Caco-2 (cell line): ENCODE measurements around the gene TPD52L1. TPM values are rescaled to one million over a fixed set of nuclear protein-coding genes. Genes with fewer than 3 reads are reported as not detected.

Experiments
- BruUV-seq: library from RNA; stranded (reverse); fragments of 400-500 nt; replicated peaks from 2 replicates; lab custom pipeline; 2021; lab: Mats Ljungman, UMichigan
- CTCF ChIA-PET: fragments of 300-600 bp; sonication (Branson Sonifier 250); formaldehyde crosslinking; loops from one replicate; lab custom pipeline; 2022; ENCODE audit warnings: antibody characterized with exemption; lab: Charles Lee
- POLR2A ChIA-PET: fragments of 300-600 bp; sonication (Branson Sonifier 250); formaldehyde crosslinking; loops from one replicate; lab custom pipeline; 2022; ENCODE audit warnings: antibody characterized with exemption; lab: Charles Lee
- DNase-seq, 2 experiments: peaks; one replicate each; pipeline versions ENCODE4 v3.0.0 to v3.0.0-alpha.2; 2020 to 2022
- H3K27me3 ChIP-seq: replicated peaks from 2 replicates; pipeline ENCODE4 v1.6.0; 2011; ENCODE audit warnings: low read length; ENCODE audit not compliant: control insufficient read depth, insufficient read depth
- H3K36me3 ChIP-seq: 2 replicates; pipeline ENCODE4 v1.5.1; 2011; ENCODE audit warnings: low read length; ENCODE audit not compliant: control insufficient read depth, insufficient read depth
- H3K4me1 ChIP-seq: fragments of 250-450 bp; sonication (Bioruptor Pico); 2 replicates; pipeline ENCODE4 v1.5.1; 2020; ENCODE audit warnings: mild to moderate bottlenecking
- H3K4me3 ChIP-seq: 2 replicates; pipeline ENCODE4 v1.5.1; 2011; ENCODE audit warnings: low read depth, mild to moderate bottlenecking, control low read depth, low read length
- H3K9me3 ChIP-seq: fragments of 250-450 bp; sonication (Bioruptor Pico); 2 replicates; pipeline ENCODE4 v1.5.1; 2020; ENCODE audit warnings: mild to moderate bottlenecking, moderate library complexity
- H3K27ac Mint-ChIP-seq: one replicate; pipeline ENCODE4 v1.8.0; 2022; ENCODE audit warnings: mixed read lengths; ENCODE audit not compliant: unreplicated experiment
- H3K27me3 Mint-ChIP-seq: one replicate; pipeline ENCODE4 v1.8.0; 2022; ENCODE audit warnings: mixed read lengths; ENCODE audit not compliant: insufficient read depth, unreplicated experiment
- H3K36me3 Mint-ChIP-seq: one replicate; pipeline ENCODE4 v1.8.0; 2022; ENCODE audit warnings: mild to moderate bottlenecking, mixed read lengths; ENCODE audit not compliant: insufficient read depth, unreplicated experiment
- H3K4me1 Mint-ChIP-seq: one replicate; pipeline ENCODE4 v1.8.0; 2022; ENCODE audit warnings: low read depth, mixed read lengths; ENCODE audit not compliant: unreplicated experiment
- H3K4me3 Mint-ChIP-seq: one replicate; pipeline ENCODE4 v1.8.0; 2022; ENCODE audit warnings: mild to moderate bottlenecking, moderate library complexity, mixed read lengths; ENCODE audit not compliant: unreplicated experiment
- H3K9me3 Mint-ChIP-seq: one replicate; pipeline ENCODE4 v1.8.0; 2022; ENCODE audit warnings: mixed read lengths; ENCODE audit not compliant: unreplicated experiment
- intact Hi-C: fragments of 100-400 bp; cut with micrococcal nuclease; formaldehyde crosslinking; loops from one replicate; pipeline ENCODE4 v1.10.0; 2022; ENCODE audit not compliant: unreplicated experiment
- total RNA-seq: library from RNA; stranded (reverse); gene quantifications from 2 replicates; pipeline ENCODE4 v1.2.3, GENCODE V29; 2022
- TF ChIP-seq, protein P1 (sequence below), 2 experiments: fragments of 200-600 bp in 1 of 2; IDR thresholded peaks; 1 replicate in 1 of 2; 2 replicates in 1 of 2; pipeline versions ENCODE4 v1.5.1 to v1.8.0; 2011 to 2022; ENCODE audit warnings: antibody characterized with exemption in 1 of 2, control low read depth in 1 of 2, inconsistent platforms in 1 of 2, low read depth in 1 of 2, low read length in 1 of 2, mild to moderate bottlenecking in 1 of 2, moderate library complexity in 1 of 2; ENCODE audit not compliant: insufficient read depth in 1 of 2, severe bottlenecking in 1 of 2, unreplicated experiment in 1 of 2

The TPD52L1 gene
- total RNA-seq, 1 experiment from 2014 or later = 83.9 TPM

DNA sequence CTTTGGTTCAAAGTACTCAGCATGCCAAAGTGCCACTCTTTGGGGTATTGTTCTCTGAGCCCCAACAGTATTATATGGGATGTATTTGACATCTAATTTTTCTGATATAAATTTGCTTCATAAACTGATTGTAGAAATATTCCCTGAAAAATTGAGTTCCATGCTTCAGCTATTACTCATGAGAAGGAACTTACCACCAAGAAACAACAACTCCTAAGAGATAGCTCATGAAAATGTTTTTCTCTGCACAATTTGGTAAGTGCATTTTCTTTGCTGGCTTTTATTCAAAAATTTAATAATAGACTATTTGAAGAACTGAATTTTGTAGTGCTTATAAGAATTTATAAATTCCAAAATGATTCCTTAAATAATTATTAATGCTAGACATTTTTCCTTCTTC lies 12.8 kb upstream of the TPD52L1 start:
- intact Hi-C loops = no loop called here
- Mint-ChIP-seq H3K9me3 (no peaks in the 10 kb centered on the region), H3K4me1 (no peaks in the 10 kb centered on the region), H3K27me3 (peaks cover 2% of the 10 kb centered on the region), H3K36me3 (no peaks in the 10 kb centered on the region), H3K27ac (no peak overlapping the region), H3K4me3 (no peak overlapping the region)
- no peak overlapping the region for H3K4me3 ChIP-seq
- ChIA-PET POLR2A (no interaction called here), CTCF (no interaction called here)
- no TSS peak for BruUV-seq
- no peaks in the 10 kb centered on the region for H3K9me3 ChIP-seq
- no peaks in the 10 kb centered on the region for H3K27me3 ChIP-seq
- H3K36me3 ChIP-seq = no peaks in the 10 kb centered on the region
- TF ChIP-seq, protein P1, sequence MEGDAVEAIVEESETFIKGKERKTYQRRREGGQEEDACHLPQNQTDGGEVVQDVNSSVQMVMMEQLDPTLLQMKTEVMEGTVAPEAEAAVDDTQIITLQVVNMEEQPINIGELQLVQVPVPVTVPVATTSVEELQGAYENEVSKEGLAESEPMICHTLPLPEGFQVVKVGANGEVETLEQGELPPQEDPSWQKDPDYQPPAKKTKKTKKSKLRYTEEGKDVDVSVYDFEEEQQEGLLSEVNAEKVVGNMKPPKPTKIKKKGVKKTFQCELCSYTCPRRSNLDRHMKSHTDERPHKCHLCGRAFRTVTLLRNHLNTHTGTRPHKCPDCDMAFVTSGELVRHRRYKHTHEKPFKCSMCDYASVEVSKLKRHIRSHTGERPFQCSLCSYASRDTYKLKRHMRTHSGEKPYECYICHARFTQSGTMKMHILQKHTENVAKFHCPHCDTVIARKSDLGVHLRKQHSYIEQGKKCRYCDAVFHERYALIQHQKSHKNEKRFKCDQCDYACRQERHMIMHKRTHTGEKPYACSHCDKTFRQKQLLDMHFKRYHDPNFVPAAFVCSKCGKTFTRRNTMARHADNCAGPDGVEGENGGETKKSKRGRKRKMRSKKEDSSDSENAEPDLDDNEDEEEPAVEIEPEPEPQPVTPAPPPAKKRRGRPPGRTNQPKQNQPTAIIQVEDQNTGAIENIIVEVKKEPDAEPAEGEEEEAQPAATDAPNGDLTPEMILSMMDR (IDR thresholded peaks at IDR 0.05; ENCODE audit: insufficient read depth in 1 of 2, low read depth in 1 of 2, low read length in 1 of 2, severe bottlenecking in 1 of 2, unreplicated experiment in 1 of 2) = no peak
- DNase-seq = no peak
- H3K4me1 ChIP-seq = no peaks in the 10 kb centered on the region

DNA sequence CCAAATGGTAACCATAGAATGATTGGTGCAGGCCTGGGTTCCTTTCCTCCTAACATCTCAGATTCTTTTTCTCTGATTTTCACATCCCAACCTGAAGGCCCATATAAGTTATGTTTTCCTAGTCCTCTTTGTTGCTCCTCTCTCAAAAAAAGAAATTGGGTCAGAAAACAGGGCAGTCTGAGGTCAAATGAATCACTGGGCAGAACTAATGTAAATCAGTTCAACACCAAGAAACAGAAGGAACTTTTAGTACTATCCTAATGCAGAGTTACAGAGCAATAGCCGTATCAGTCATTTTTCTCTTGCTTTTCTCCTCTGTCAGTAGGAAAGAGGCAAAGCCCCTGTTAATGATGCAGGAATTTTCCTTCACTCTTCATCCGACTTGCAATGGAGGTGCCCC lies 11.0 kb upstream of the TPD52L1 start:
- H3K27me3 Mint-ChIP-seq = peaks cover 7% of the 10 kb centered on the region
- H3K4me1 ChIP-seq = no peaks in the 10 kb centered on the region
- no peaks in the 10 kb centered on the region for H3K9me3 ChIP-seq
- no peaks in the 10 kb centered on the region for H3K9me3 Mint-ChIP-seq
- CTCF ChIA-PET = interaction anchor here (1.7 kb wide), 1 partner anchor 11 kb away, joined by 5 read pairs; the partner anchor contains the start of gene TPD52L1
- H3K27ac Mint-ChIP-seq = no peak overlapping the region
- H3K36me3 ChIP-seq = no peaks in the 10 kb centered on the region
- no peak for DNase-seq
- TF ChIP-seq, protein P1 (IDR thresholded peaks at IDR 0.05; ENCODE audit: insufficient read depth in 1 of 2, low read depth in 1 of 2, low read length in 1 of 2, severe bottlenecking in 1 of 2, unreplicated experiment in 1 of 2) = no peak
- H3K4me3 ChIP-seq = no peak overlapping the region
- no peaks in the 10 kb centered on the region for H3K4me1 Mint-ChIP-seq
- no peaks in the 10 kb centered on the region for H3K36me3 Mint-ChIP-seq
- POLR2A ChIA-PET = no interaction called here
- intact Hi-C loops = no loop called here
- H3K27me3 ChIP-seq = no peaks in the 10 kb centered on the region
- no TSS peak for BruUV-seq
- H3K4me3 Mint-ChIP-seq = no peak overlapping the region

DNA sequence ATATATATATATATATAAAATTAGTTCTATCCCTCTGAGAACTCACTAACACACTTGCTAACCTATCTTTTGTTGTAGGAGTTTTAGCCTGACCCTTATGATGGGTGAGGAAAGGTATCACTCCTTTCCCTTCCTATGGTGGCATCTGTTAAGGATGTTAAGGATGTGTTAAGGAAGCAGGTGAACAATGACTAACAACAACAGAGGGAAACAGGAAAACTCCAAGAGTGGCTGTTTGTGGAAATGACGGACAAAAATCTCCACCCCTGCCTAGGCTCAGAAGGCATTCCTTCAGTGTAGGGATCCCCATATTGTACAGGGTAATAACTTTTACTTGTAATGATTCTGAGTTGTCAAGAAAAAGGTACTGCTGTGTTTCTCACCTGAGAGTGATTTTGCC lies 8.8 kb upstream of the TPD52L1 start:
- H3K27me3 Mint-ChIP-seq = peaks cover 12% of the 10 kb centered on the region
- no TSS peak for BruUV-seq
- H3K36me3 Mint-ChIP-seq = no peaks in the 10 kb centered on the region
- ChIA-PET POLR2A (no interaction called here), CTCF (no interaction called here)
- Histone ChIP-seq H3K27me3 (no peaks in the 10 kb centered on the region), H3K4me3 (no peak overlapping the region), H3K36me3 (no peaks in the 10 kb centered on the region), H3K9me3 (no peaks in the 10 kb centered on the region), H3K4me1 (no peaks in the 10 kb centered on the region)
- TF ChIP-seq, protein P1 (IDR thresholded peaks at IDR 0.05; ENCODE audit: insufficient read depth in 1 of 2, low read depth in 1 of 2, low read length in 1 of 2, severe bottlenecking in 1 of 2, unreplicated experiment in 1 of 2) = no peak
- no peak overlapping the region for H3K27ac Mint-ChIP-seq
- intact Hi-C loops = no loop called here
- no peaks in the 10 kb centered on the region for H3K4me1 Mint-ChIP-seq
- no peak overlapping the region for H3K4me3 Mint-ChIP-seq
- no peaks in the 10 kb centered on the region for H3K9me3 Mint-ChIP-seq
- no peak for DNase-seq
